C1 segment of cervical spinal cord (tissue), 14 donors: ENCODE data around the gene ZFR.
"Not testable (repeated sequence)": the region's sequence is repeated elsewhere in the genome, so short reads cannot be mapped to it uniquely, and the experiment has no call there.

Source experiments
- DNase-seq, 14 donors: peaks; one replicate each; lab custom pipeline; 2025; lab: John Stamatoyannopoulos, UW

Gene ZFR

DNA sequence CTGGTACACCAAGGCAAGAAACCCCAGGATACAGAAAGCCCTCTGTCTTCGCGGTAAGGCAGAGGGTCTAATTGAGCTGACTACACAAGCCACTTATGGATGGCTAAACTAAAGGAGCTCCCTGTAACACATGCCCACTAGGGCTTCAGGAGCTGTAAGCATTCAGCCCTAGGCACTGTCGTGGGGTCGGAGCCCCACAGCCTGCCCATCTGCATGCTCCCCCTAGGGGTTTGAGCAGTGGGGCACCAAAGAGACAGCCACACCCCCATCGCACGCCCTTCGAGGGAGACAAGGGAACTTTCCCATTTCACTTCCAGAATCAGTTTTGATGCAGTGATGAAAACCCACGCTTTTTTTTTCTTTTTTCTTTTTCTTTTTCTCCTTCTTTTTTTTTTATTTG lies 120.8 kb downstream of the ZFR start:
- DNase-seq: no peak

DNA sequence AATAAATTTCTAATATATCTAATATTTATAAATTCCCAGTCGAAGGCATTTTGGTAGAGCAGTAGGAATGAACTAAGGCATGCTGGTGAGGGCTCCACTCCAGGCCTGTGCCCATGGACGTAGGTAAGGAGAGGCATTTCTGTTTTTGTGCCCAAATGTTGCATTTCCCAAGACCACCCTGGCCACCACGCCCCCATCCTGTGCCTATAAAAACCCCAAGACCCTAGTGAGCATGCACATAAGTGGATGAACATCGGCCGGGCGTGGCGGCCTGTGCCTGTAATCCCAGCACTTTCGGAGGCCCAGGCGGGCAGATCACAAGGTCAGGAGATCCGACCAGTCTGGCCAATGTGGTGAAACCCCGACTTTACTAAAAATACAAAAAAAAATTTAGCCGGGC lies 121.7 kb downstream of the ZFR start:
- DNase-seq: no peak

DNA sequence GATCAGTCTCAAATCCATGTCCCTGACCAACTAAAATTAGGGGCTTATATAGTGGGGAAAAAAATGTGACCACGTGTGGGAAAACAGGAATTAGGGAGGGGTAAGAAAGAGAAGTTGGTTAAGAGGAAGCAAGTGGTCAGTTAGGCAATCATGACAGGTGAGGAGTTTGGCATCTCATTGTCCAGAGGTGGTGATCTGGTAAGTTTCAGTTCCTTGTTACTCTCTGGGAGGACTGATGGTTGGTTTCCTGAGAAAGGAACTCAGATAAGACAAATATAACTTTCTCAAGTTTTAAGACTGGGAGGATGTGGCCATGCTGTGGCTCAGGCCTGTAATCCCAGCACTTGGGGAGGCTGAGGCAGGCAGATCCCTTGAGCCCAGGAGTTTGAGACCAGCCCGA lies 122.8 kb downstream of the ZFR start:
- not testable (repeated sequence) for DNase-seq

DNA sequence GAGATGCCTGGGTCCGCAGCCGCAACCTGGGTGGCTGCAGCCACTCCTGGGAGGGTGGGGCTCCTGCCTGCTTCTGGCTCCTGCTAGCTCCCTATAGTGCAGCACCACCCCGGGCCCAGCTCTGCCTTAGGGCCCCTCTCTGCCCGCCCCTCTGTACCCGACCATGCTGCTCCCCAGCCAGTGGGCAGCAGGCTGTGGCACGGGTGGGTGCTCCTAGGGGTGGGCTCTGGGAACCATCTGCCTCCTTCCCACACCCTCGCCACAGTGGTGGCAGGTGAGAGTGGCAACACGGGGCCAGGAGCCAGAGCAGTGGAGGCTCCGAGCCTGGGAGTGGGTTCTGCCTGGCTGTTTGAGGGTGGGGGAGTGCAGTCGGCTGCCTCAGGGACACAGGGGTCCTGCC lies 124.0 kb downstream of the ZFR start:
- DNase-seq: no peak

DNA sequence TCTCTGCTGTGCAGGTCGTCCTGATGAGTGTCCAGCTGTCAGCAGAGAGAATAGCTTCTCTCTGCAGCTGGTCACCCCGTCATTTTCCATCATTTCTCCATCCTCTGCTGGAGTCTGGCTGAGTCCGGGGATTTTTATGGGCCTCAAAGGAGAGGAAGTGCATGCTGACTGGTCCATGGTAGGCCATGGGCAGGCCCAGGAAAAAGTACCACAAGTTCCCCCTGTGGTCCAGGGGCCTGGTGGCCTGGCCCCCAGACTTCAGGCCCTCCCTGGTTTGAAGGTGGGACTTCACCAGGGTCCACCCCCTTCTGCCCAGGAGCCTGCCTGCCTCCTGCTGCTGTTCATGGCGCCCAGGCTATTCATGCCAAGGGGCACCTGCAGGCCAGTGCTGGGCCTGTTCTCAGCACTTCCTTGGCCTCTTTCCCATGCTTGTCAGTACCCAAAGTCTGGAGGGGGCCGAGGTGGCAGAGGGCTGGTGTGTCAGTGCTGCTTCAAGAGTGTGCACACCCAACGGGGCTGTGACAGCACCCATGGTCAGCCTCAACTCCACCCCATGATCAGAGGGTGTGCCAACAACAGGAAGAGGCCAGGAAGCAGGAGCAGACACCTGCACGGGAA lies 124.5 kb downstream of the ZFR start:
- no peak for DNase-seq

DNA sequence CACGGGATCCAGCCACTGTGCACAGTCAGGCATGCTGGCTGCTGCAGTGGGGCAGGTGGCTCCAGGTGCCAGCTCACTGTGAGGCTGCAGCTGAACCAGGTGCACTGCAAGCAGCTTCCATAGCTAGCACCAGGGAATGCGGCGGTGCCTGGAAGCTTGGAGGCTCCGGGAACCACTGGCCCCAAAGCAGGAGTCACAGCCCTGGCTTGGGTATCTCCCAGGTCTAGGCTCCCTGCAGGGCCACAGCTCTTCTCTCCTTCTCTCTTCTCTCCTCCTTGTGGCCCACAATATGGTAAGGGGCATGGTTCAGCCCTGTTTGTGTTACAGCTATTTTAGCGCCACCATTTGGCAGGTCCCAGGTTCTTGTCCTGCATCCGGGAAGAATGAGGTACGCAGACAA lies 125.1 kb downstream of the ZFR start:
- DNase-seq: no peak

DNA sequence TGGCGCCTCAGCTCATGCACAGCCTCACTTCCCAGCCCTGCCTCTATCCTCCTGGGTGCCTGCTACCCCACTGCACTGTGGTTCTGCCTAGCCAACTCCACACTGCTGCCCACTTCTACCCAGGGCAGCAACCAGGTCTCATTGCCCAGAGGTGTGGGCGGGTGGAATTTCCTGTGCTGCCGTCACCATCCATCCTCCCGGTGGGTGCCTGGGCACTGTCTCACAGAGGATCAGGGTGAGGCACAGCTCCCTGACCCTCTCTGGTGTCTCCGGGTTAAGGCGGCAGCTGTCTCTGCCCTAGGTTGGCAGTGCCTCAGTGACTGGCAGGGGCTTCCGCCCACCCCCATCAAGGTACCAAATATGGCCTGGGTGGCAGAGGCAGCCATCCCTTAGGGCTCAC lies 127.5 kb downstream of the ZFR start:
- no peak for DNase-seq

DNA sequence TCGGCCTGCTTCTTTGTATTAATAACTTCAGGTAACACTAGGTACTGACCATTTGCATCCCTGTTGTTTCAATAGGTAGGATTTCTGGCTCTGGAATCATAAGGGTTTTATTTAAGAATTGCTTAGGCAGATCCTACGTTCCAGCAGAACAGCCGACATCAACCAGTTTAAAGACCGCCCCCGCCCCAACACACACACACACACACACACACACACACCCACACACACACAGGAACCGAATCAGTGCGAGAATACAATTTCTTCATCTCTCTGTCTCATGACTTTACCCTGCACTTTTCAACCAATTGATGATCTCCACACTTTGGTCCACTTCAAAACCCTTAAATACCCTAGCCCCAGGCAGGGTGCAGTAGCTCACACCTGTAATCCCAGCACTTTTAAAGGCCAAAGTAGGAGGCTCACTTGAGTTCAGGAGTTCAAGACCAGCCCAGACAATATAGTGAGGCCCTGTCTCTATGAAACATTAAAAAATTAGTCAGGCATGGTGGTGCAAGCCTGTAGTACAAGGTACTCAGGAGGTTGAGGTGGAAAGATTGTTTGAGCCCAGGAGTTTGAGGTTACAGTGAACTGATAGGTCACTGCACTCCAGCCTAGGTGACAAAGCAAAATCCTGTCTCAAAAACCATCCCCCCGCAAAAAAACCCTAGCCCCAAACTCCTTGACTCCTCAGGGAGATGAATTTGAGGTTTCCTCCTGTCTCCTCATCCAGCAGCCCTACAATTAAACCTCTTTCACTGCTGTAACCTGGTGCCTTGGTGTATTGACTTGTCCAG lies 129.1 kb downstream of the ZFR start:
- no peak for DNase-seq

DNA sequence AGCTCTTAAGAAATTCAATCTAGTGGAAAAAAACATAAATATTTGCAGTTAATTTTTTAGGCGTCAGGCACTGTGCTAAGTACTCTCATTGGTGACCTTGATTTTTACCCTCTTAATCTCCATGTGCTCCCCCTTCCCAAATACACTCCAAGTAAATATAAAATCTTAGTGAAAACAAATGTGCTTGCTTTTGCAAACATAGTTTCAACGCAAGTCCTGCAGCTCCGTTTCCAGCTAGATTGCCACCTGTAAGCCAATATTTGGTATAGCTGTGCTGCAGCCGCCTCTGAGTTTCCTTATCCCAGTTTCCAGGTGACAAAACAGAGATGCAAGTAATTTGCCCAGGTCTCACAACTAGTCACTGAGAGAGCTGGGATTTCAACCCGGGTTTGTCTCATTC lies 129.9 kb downstream of the ZFR start:
- DNase-seq: no peak

DNA sequence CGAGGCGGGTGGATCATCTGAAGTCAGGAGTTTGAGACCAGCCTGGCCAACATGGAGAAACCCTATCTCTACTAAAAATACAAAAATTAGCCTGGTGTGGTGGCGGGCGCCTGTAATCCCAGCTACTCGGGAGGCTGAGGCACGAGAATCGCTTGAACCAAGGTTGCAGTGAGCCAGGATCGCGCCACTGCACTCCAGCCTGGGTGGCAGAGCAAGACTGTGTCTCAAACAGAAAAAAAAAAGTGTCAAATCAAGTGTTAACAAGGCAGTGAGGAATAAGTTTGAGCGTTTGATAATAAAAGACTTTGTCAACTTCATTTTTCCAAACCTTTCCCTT lies 130.4 kb downstream of the ZFR start:
- not testable (repeated sequence) for DNase-seq

DNA sequence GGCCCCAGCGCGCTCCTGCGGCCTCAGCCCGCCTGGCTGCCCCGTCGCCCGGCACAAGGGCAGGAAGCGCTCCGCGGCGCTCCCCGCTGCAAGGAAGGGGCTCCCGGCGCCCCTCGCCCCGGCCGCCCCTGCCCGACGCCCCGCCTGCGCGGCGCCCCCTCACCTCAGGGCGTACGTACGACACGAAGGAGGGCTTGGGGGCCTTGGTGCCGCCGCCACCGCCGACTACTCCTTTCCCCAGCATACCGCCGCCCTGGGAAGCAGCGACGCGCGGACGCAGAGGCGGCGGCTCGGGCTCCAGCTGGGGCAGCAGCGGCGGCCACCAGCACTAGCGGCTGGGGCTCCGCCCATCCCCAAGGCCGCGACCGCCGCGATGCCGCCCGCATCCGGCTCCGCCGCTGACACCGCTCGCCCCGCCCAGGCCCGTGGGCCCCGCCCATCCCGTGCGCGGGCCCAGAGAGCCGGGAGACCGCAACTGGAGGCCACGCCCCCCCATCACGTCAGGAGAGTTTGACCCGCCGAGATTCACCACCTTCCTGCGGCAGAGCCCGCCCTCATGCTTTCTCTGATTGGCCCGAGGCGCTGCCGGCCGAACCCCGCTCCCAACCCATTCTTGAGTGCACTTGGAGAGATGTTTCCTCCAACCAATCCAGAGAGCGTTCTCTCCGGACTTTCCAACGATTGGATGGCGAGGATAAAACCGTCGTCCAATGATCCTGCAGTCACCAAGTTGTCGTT lies 131.8 kb downstream of the ZFR start, which contains the start of gene MTMR12:
TSS of gene MTMR12 (minus strand) at position 345 of the 738 bp plus-strand sequence. CDS start at position 244, 101 bp downstream.
- peak; percentile 87 to 99 (median 98) for DNase-seq

DNA sequence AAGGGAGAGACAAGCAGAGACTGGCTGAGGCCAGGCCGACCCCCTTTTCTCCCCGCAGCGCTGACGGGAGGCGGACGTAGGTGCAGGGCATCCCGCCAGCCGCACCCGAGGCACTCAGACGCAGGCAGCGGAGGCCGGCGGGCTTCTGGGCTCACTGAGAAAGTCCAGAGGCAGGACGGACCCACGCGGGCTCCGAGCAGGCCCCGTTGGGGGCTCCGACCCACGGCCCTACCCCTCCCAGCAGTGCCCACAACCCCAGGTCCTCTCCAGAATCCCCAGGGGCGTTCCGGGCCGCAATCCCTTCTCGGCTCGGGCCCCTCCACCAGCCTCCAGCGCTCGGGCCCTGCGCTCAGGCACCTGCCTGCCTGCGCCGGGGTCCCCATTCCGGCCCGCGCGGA lies 132.3 kb downstream of the ZFR start:
- peak in 11 of 14 donors; percentile 11 to 66 (median 44) for DNase-seq

DNA sequence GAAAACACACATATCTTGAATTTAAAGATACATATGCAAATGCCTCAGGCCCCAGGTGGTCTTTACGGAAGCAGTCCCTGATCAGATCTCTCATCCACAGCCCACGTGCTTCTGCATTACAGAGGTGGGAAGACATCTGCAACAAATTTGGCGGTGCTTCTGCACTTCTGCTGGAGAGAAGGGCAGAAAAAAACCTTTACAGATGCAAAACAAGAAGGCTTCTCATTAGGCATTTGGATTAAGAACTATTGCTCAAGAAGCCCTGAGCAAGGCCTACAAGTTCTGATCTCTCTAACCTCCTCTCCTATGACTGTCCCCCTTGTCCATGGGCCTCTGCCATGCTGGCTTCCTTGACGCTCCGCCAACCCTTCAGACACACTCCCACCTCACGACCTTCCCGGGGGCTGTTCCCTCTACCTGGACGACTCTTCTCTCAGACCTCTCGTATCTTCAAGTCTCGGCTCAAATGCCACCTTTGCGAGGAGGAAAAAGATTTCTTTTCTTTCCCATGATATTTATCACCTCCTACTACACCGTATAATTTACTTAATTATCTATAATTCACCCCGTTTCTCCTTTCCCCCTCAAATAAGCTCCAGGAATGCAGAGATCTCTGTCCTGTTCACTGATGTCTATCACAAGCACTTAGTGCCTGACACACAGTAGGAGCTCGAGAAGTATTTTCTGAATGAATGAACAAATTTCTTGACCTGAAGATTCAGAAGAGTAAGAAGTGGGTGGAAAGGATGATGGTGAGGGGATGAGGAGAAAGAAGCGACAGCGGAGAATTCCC lies 132.9 kb downstream of the ZFR start:
- DNase-seq: peak in 1 of 14 donors; percentile 3

DNA sequence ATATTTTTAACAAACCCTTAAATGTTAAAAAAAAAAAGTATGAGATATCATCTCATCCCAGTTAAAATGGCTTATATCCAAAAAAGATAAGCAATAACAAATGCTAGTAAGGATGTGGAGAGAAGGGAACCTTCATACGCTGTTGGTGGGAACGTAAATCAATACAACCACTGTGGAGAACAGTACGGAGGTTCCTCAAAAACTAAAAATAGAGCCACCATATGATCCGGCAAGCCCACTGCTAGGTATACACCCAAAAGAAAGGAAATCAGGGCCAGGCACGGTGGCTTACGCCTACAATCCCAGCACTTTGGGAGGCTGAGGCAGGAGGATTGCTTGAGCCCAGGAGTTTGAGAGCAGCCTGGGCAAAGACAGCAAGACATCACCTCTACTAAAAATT lies 134.8 kb downstream of the ZFR start:
- no peak for DNase-seq

DNA sequence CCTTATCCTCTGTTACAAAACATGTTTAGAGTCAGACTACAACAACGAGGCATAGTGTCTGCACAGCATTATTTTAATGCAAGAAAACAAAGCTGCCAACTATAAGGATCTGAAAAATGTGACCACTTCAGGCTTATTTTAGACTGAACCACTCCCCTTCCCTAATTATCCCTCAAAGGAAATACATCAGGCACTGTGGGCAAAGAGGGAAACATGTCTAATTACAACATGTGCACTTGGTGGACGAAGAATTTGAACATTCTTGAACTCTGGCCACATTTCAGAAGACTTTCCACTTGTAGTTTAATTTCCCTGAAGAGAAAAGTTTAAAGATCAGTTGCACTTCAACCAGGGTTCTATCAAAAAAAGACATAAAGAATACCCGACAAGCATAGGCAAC lies 135.6 kb downstream of the ZFR start:
- DNase-seq: no peak

DNA sequence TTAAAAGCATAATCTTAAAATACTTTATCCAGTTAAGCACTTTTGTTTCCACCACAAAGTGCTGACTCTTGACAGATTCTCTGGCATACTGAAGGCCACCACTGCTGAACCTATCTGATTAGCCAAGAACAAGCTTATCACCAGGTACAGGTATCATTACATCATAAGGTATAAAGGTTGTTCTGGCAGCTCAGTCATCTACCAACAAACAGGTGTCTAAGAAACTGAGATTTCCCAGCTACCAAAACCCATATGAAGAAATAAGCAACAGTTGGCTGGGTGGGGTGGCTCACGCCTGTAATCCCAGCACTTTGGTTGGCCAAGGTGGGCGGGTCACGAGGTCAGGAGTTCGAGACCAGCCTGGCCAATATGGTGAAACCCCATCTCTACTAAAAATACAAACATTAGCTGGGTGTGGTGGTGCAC lies 136.8 kb downstream of the ZFR start:
- DNase-seq: no peak

DNA sequence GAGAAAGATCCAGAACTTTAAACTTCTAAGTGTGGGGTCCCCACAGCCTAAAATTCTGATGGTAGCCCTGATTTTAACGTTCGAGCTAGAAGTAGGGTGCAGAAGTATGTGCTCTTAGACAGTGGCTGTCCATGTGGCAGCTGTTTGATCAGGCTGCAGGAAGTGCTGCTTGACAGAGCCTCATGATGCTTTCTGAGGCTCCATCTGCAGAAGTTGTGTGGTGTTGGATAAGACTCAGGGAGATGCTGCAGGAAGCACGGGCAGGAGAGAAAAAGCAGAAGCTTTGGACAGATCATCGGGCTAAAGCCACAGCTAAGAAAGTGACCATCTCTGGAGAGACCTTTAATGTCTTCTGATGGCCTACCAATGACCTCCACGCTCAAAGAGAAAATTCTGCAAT lies 139.9 kb downstream of the ZFR start:
- DNase-seq: peak in 1 of 14 donors; percentile 3
